ENCODE data around the gene CRHR1.

DNA sequence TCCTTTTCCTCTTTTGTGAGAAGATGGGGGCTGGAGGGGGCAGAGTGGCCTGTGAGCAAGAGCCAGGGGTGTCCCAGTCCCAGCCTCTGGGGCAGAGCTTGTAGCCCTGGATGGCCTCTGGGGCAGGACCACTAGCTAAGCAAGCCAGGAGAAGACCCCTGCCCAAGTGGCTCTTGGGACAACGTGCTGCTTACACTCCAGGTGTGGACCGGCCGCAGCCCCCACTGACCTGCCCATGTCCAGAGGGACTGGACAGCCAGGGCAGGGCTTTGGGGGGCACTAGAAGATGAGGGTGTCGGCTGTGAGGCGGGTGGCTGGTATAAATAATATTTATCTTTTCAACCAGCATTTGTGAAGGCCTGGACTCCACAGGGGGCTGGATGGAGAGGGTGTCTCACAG is 51.4 kb downstream of the CRHR1 start:
- TF ChIP-seq, protein P1, sequence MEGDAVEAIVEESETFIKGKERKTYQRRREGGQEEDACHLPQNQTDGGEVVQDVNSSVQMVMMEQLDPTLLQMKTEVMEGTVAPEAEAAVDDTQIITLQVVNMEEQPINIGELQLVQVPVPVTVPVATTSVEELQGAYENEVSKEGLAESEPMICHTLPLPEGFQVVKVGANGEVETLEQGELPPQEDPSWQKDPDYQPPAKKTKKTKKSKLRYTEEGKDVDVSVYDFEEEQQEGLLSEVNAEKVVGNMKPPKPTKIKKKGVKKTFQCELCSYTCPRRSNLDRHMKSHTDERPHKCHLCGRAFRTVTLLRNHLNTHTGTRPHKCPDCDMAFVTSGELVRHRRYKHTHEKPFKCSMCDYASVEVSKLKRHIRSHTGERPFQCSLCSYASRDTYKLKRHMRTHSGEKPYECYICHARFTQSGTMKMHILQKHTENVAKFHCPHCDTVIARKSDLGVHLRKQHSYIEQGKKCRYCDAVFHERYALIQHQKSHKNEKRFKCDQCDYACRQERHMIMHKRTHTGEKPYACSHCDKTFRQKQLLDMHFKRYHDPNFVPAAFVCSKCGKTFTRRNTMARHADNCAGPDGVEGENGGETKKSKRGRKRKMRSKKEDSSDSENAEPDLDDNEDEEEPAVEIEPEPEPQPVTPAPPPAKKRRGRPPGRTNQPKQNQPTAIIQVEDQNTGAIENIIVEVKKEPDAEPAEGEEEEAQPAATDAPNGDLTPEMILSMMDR (IDR thresholded peaks at IDR 0.05), result no peak
- no peak for TF ChIP-seq POLR2A (IDR thresholded peaks at IDR 0.05)
